Fibroblast of lung (primary cell): Measurements from ENCODE around the gene EXOC6. TPM values are rescaled to one million over a fixed set of nuclear protein-coding genes. Genes with fewer than 3 reads are reported as not detected.

Experiments
- DNase-seq, 2 donors: peaks; one replicate each; pipeline versions ENCODE4 v3.0.0 to v3.0.0-alpha.2; 2010; ENCODE audit warnings: low read depth in 2 of 2
- H2AFZ ChIP-seq: 2 replicates; pipeline ENCODE4 v1.5.1; 2012; ENCODE audit warnings: low read length, control low read depth, inconsistent platforms
- H3K27ac ChIP-seq: 2 replicates; pipeline ENCODE4 v1.5.1; 2011; ENCODE audit warnings: low read length, control low read depth; ENCODE audit not compliant: insufficient read depth
- H3K27me3 ChIP-seq: 2 replicates; pipeline ENCODE4 v1.5.1; 2011; ENCODE audit warnings: mild to moderate bottlenecking, low read length; ENCODE audit not compliant: control insufficient read depth, insufficient read depth
- H3K36me3 ChIP-seq: 2 replicates; pipeline ENCODE4 v1.5.1; 2011; ENCODE audit warnings: low read length; ENCODE audit not compliant: control insufficient read depth, insufficient read depth
- H3K4me1 ChIP-seq: 2 replicates; pipeline ENCODE4 v1.5.1; 2011; ENCODE audit warnings: low read length; ENCODE audit not compliant: control insufficient read depth, insufficient read depth; ENCODE audit errors: extremely low read depth
- H3K4me2 ChIP-seq: 2 replicates; pipeline ENCODE4 v1.5.1; 2011; ENCODE audit warnings: low read length, control low read depth; ENCODE audit not compliant: insufficient read depth; ENCODE audit errors: extremely low read depth
- H3K4me3 ChIP-seq, 4 experiments: fragments of 200-600 bp in 1 of 4; sonication (generic) in 1 of 4; replicated peaks in 1 of 4; 2 replicates each; pipeline ENCODE4 v1.5.1; 2011 to 2016; ENCODE audit warnings: low read length in 4 of 4, low read depth in 3 of 4, mild to moderate bottlenecking in 3 of 4, control low read depth in 2 of 4, inconsistent platforms in 1 of 4, mixed read lengths in 1 of 4; ENCODE audit not compliant: insufficient read depth in 1 of 4; ENCODE audit errors: control extremely low read depth in 1 of 4
- H3K79me2 ChIP-seq: 2 replicates; pipeline ENCODE4 v1.5.1; 2012; ENCODE audit warnings: mild to moderate bottlenecking, low read length, inconsistent platforms; ENCODE audit not compliant: control insufficient read depth, insufficient read depth
- H3K9ac ChIP-seq: 2 replicates; pipeline ENCODE4 v1.5.1; 2011; ENCODE audit warnings: mild to moderate bottlenecking, low read length, control low read depth; ENCODE audit not compliant: insufficient read depth
- H3K9me3 ChIP-seq: 2 replicates; pipeline ENCODE4 v1.5.1; 2012; ENCODE audit warnings: low read depth, low read length; ENCODE audit not compliant: control insufficient read depth, insufficient read depth
- H4K20me1 ChIP-seq: 2 replicates; pipeline ENCODE4 v1.5.1; 2011; ENCODE audit warnings: low read length; ENCODE audit not compliant: control insufficient read depth, insufficient read depth; ENCODE audit errors: extremely low read depth
- EZH2 ChIP-seq: IDR thresholded peaks from 2 replicates; pipeline ENCODE4 v1.5.1; 2012; ENCODE audit warnings: low read length, control low read depth, mild to moderate bottlenecking; ENCODE audit errors: missing control alignments
- polyA plus RNA-seq, 2 donors: library from polyadenylated mRNA; depleted of rRNA in 1 of 2; stranded (reverse) in 1 of 2; unstranded in 1 of 2; fragments of >200 nt; gene quantifications; 2 replicates each; pipeline ENCODE4 v1.2.1, GENCODE V29; 2011 to 2012; ENCODE audit warnings: missing spikeins in 1 of 2
- total RNA-seq: library from RNA; depleted of rRNA; stranded (reverse); fragments of >200 nt; gene quantifications from 2 replicates; pipeline ENCODE4 v1.2.1, GENCODE V29; 2014
- TF ChIP-seq, protein P1 (sequence below), 2 donors: IDR thresholded peaks in 1 of 2; conservative IDR thresholded peaks in 1 of 2; 1 replicate in 1 of 2; 2 replicates in 1 of 2; pipeline ENCODE4 v1.5.1; 2011 to 2012; ENCODE audit warnings: low read length in 2 of 2, control low read depth in 1 of 2, inconsistent platforms in 1 of 2, low read depth in 1 of 2, mild to moderate bottlenecking in 1 of 2

The EXOC6 gene
- total and polyA plus RNA-seq, 2 donors (not counting 1 experiment from before 2014, with no cell fraction given): 6.2 to 9.2 TPM

DNA sequence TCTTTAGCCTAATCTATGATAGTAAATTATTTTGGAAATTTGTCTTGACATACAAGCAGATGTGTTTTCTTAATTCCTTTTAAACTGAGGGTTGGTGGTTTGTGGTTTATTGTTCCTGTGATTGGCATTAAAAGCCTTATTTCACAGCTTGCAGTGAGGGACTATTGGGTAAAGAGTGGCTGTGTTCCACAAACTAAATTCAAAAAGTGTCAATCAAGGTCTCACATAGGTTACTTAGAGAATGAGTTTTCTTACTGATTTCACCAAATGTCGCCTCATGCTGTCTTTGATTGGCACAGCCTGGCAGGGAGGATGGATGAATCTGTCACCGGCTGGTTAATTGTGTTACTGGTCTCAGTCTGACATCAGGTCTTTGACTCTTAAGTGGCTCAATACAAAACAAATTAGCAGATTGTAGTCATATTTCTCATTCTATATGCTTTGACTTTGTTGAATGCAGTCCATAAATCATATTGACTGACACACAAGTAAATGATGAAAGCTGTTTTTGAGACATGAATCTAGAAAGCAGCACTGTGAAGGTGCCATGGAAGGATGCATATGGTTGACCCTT is 145.5 kb downstream of the EXOC6 start:
- Histone ChIP-seq H3K9ac (no peak overlapping the region), H3K27me3 (no peaks in the 10 kb centered on the region), H3K4me2 (no peak overlapping the region), H3K79me2 (no peaks in the 10 kb centered on the region), H4K20me1 (no peaks in the 10 kb centered on the region), H3K27ac (no peak overlapping the region), H2AFZ (no peak overlapping the region), H3K4me1 (no peaks in the 10 kb centered on the region), H3K4me3 (no peak overlapping the region), H3K9me3 (no peaks in the 10 kb centered on the region), H3K36me3 (no peaks in the 10 kb centered on the region)
- TF ChIP-seq, protein P1, sequence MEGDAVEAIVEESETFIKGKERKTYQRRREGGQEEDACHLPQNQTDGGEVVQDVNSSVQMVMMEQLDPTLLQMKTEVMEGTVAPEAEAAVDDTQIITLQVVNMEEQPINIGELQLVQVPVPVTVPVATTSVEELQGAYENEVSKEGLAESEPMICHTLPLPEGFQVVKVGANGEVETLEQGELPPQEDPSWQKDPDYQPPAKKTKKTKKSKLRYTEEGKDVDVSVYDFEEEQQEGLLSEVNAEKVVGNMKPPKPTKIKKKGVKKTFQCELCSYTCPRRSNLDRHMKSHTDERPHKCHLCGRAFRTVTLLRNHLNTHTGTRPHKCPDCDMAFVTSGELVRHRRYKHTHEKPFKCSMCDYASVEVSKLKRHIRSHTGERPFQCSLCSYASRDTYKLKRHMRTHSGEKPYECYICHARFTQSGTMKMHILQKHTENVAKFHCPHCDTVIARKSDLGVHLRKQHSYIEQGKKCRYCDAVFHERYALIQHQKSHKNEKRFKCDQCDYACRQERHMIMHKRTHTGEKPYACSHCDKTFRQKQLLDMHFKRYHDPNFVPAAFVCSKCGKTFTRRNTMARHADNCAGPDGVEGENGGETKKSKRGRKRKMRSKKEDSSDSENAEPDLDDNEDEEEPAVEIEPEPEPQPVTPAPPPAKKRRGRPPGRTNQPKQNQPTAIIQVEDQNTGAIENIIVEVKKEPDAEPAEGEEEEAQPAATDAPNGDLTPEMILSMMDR (conservative IDR thresholded peaks at IDR 0.05 in 1 of 2, IDR thresholded peaks at IDR 0.05 in 1 of 2; ENCODE audit: low read depth in 1 of 2, low read length in 2 of 2): no peak
- no peak for TF ChIP-seq EZH2
- peak in 1 of 2 donors; percentile 11 for DNase-seq

GRCh38 chr10:92995509-92995908 is 147.2 kb downstream of the EXOC6 start:
- no peaks in the 10 kb centered on the region for H3K36me3 ChIP-seq
- no peaks in the 10 kb centered on the region for H3K9me3 ChIP-seq
- no peaks in the 10 kb centered on the region for H3K4me1 ChIP-seq
- no peaks in the 10 kb centered on the region for H4K20me1 ChIP-seq
- no peak overlapping the region for H3K4me2 ChIP-seq
- TF ChIP-seq, protein P1 (conservative IDR thresholded peaks at IDR 0.05 in 1 of 2, IDR thresholded peaks at IDR 0.05 in 1 of 2; ENCODE audit: low read depth in 1 of 2, low read length in 2 of 2): no peak
- TF ChIP-seq EZH2: no peak
- no peaks in the 10 kb centered on the region for H3K79me2 ChIP-seq
- no peak overlapping the region for H3K9ac ChIP-seq
- H2AFZ ChIP-seq: no peak overlapping the region
- no peak overlapping the region for H3K4me3 ChIP-seq
- no peak for DNase-seq
- no peak overlapping the region for H3K27ac ChIP-seq
- H3K27me3 ChIP-seq: no peaks in the 10 kb centered on the region

DNA sequence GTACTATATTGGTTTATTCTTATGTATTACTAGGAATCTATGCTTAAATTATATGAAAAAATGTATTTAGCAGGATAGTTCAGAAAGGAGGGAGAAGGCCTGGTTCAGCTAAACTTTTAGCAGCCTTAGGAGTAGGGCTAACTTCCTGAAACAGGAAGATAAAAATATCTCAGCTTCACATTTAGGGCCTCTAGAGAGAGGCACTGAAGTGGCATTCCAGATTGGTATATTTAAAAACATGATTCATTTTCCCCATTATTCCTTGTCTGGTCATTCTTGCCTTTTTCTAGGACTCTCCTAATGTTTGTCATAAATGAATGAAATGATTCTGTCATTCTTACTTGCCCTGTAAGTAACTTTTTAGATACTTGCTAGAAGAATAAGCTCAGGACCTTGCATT is 149.3 kb downstream of the EXOC6 start:
- Histone ChIP-seq H4K20me1 (no peaks in the 10 kb centered on the region), H3K4me2 (no peak overlapping the region), H3K27me3 (no peaks in the 10 kb centered on the region), H3K9ac (no peak overlapping the region), H2AFZ (no peak overlapping the region), H3K4me1 (no peaks in the 10 kb centered on the region), H3K36me3 (no peaks in the 10 kb centered on the region), H3K79me2 (no peaks in the 10 kb centered on the region), H3K9me3 (no peaks in the 10 kb centered on the region), H3K4me3 (no peak overlapping the region), H3K27ac (no peak overlapping the region)
- DNase-seq: peak in 1 of 2 donors; percentile 17
- no peak for TF ChIP-seq EZH2
- TF ChIP-seq, protein P1 (conservative IDR thresholded peaks at IDR 0.05 in 1 of 2, IDR thresholded peaks at IDR 0.05 in 1 of 2; ENCODE audit: low read depth in 1 of 2, low read length in 2 of 2): no peak
